Kidney (tissue), 14 donors: ENCODE measurements around the gene COL4A2. TPM values are rescaled to one million over a fixed set of nuclear protein-coding genes. Genes with fewer than 3 reads are reported as not detected.

ENCODE experiments used
- DNase-seq, 5 donors: peaks; one replicate each; pipeline ENCODE4 v3.0.0-alpha.2; 2013 to 2020
- FAIRE-seq: peaks from 2 replicates; lab custom pipeline; 2012; peaks lifted over from hg19 to GRCh38; lab: Jason Lieb, UNC
- H3K27ac ChIP-seq, 2 donors: one replicate each; pipeline ENCODE4 v1.7.0; 2013; ENCODE audit warnings: low read depth in 2 of 2, low read length in 2 of 2, inconsistent platforms in 1 of 2
- H3K27me3 ChIP-seq: one replicate; pipeline ENCODE4 v1.7.1; 2013; ENCODE audit warnings: low read length, inconsistent platforms; ENCODE audit not compliant: control insufficient read depth, insufficient read depth
- H3K36me3 ChIP-seq, 3 donors: one replicate each; pipeline versions ENCODE4 v1.7.0 to v1.7.1; 2013; ENCODE audit warnings: low read length in 3 of 3, control low read depth in 1 of 3, inconsistent platforms in 1 of 3; ENCODE audit not compliant: insufficient read depth in 3 of 3, control insufficient read depth in 2 of 3
- H3K4me1 ChIP-seq, 3 donors: one replicate each; pipeline versions ENCODE4 v1.7.0 to v1.7.1; 2013; ENCODE audit warnings: low read length in 3 of 3, inconsistent platforms in 1 of 3, low read depth in 1 of 3; ENCODE audit not compliant: control insufficient read depth in 2 of 3, insufficient read depth in 2 of 3
- H3K4me3 ChIP-seq, 3 donors: one replicate each; pipeline versions ENCODE4 v1.7.0 to v1.8.1; 2013; ENCODE audit warnings: low read length in 3 of 3, control low read depth in 1 of 3, inconsistent platforms in 1 of 3
- H3K9ac ChIP-seq, 3 donors: one replicate each; pipeline versions ENCODE4 v1.7.0 to v1.7.1; 2013; ENCODE audit warnings: low read length in 3 of 3, control low read depth in 1 of 3, inconsistent platforms in 1 of 3
- H3K9me3 ChIP-seq, 3 donors: one replicate each; pipeline versions ENCODE4 v1.7.0 to v1.7.1; 2013; ENCODE audit warnings: low read length in 3 of 3, control low read depth in 1 of 3, inconsistent platforms in 1 of 3; ENCODE audit not compliant: control insufficient read depth in 2 of 3, insufficient read depth in 1 of 3
- CTCF ChIP-seq: IDR thresholded peaks from 3 replicates; pipeline ENCODE4 v1.5.1; 2012; ENCODE audit warnings: mild to moderate bottlenecking, moderate library complexity, borderline replicate concordance; ENCODE audit not compliant: insufficient read depth; ENCODE audit errors: extremely low read depth
- intact Hi-C: fragments of 100-400 bp; cut with DNase I; formaldehyde crosslinking; loops from one replicate; pipeline ENCODE4 v1.11.1; 2022
- polyA plus RNA-seq: library from polyadenylated mRNA; stranded (reverse); fragments of 350-450 nt; fragmentation: Illumina TruSeq; extraction: RNeasy Lipid Tissue Mini Kit (QIAGEN cat#74804); gene quantifications from one replicate; pipeline ENCODE4 v1.2.3, GENCODE V29; 2014; ENCODE audit warnings: low read depth, low replicate concordance; ENCODE audit not compliant: insufficient read depth
- total RNA-seq: library from RNA; stranded (reverse); fragmentation: NEBNext Ultra II Directional; extraction: Animal tissue kit (Norgen Biotek cat#: 25700); gene quantifications from one replicate; pipeline ENCODE4 v1.2.1, GENCODE V29; 2021
- donor health status: control.
- donor health status: control.
- donor health status: control.
- donor health status: control.
- donor health status: control.
- donor health status: DM: yes; HTN: yes; CAD: no.
- donor health status: Normal renal cell carcinoma (clear cell type).

COL4A2 gene
- total and polyA plus RNA-seq, 2 donors from 2014 or later = 126 to 265 TPM

GRCh38 chr13:110465696-110466095, 158.6 kb downstream of the COL4A2 start:
- peaks cover 2 to 68% (median 16%) of the 10 kb centered on the region in 3 donors for H3K36me3 ChIP-seq
- no peak overlapping the region for H3K4me3 ChIP-seq
- DNase-seq = no peak
- no peak overlapping the region for H3K9ac ChIP-seq
- H3K27ac ChIP-seq = no peak overlapping the region
- intact Hi-C loops = no loop called here
- no peaks in the 10 kb centered on the region for H3K4me1 ChIP-seq
- H3K27me3 ChIP-seq = no peaks in the 10 kb centered on the region
- no peak for FAIRE-seq
- no peak for TF ChIP-seq CTCF
- H3K9me3 ChIP-seq = no peaks in the 10 kb centered on the region

- H3K36me3 ChIP-seq = peaks cover 2 to 69% (median 18%) of the 10 kb centered on the region in 3 donors
- no peak for TF ChIP-seq CTCF
- peaks cover 0 to 5% (median 4%) of the 10 kb centered on the region in 3 donors for H3K4me1 ChIP-seq
- H3K27me3 ChIP-seq = no peaks in the 10 kb centered on the region
- no peaks in the 10 kb centered on the region for H3K9me3 ChIP-seq
- FAIRE-seq (no peak), DNase-seq (no peak)
- intact Hi-C loops = no loop called here
- no peak overlapping the region for H3K9ac ChIP-seq
- H3K4me3 ChIP-seq = no peak overlapping the region
- H3K27ac ChIP-seq = no peak overlapping the region
Measured at GRCh38 chr13:110466266-110466915, 159.3 kb downstream of the COL4A2 start.

GRCh38 chr13:110467516-110468110, 160.5 kb downstream of the COL4A2 start:
- H3K9ac ChIP-seq = no peak overlapping the region
- H3K4me3 ChIP-seq = no peak overlapping the region
- TF ChIP-seq CTCF = no peak
- DNase-seq = peak in 1 of 5 donors; percentile 60
- peaks cover 0 to 8% (median 8%) of the 10 kb centered on the region in 3 donors for H3K4me1 ChIP-seq
- H3K27me3 ChIP-seq = no peaks in the 10 kb centered on the region
- FAIRE-seq = no peak
- peaks cover 2 to 59% (median 15%) of the 10 kb centered on the region in 3 donors for H3K36me3 ChIP-seq
- intact Hi-C loops = no loop called here
- no peaks in the 10 kb centered on the region for H3K9me3 ChIP-seq
- no peak overlapping the region for H3K27ac ChIP-seq
